NCI-H82 (cell line): ENCODE results near the gene LARGE1.

Source experiments
- DNase-seq: peaks from one replicate; lab custom pipeline; 2025; lab: John Stamatoyannopoulos, UW

Gene LARGE1

DNA sequence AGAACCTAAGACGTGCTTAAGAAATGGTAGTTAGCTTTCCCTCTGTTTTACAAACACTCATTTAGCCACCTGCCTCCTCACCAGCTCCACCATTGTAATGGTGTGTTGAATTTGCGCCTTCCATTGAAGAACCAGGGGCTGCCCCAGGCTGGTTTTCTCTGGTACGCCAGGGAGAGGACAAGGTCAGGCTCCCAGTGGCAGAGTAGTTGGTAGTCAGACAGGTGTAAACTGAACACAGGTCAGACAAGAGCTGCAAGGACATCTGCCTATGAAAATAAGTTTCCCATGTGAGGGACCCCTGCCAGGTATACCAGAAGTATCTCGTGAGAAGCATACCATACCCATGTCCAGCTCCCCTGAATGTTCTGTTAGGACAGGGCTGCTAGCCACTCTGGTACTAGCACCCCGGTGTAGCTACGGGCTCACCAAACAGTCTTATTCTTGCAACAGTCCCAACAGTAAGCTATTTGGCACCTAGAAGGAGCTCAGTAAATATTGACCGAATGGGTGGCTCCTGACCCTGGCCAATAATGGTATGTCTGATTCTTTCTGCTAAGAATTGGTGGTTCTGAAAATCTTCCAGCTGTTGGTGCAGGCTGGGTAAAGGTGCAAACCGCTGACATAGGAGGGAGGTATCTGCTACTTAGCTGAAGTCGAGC lies 359.0 kb downstream of the LARGE1 start:
- DNase-seq = no peak

DNA sequence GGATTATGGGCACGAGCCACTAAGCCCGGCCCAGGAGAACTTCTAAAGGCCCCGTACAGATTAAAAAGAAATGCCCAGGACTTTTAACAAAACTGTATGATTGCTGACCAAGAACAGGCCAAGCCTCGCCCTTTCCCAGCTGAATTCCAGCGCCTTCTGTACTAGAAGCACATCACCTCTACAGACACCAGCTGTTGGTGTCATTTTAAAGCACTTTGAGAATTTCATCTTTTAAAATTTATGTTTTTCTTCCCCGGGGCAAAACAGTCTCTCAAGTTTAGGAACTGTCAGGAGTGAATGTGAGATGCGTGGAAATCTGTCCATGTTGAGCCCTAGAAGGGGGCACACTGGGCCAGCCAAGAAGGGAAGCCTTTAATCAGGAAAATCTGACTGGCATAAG lies 362.4 kb downstream of the LARGE1 start:
- no peak for DNase-seq

DNA sequence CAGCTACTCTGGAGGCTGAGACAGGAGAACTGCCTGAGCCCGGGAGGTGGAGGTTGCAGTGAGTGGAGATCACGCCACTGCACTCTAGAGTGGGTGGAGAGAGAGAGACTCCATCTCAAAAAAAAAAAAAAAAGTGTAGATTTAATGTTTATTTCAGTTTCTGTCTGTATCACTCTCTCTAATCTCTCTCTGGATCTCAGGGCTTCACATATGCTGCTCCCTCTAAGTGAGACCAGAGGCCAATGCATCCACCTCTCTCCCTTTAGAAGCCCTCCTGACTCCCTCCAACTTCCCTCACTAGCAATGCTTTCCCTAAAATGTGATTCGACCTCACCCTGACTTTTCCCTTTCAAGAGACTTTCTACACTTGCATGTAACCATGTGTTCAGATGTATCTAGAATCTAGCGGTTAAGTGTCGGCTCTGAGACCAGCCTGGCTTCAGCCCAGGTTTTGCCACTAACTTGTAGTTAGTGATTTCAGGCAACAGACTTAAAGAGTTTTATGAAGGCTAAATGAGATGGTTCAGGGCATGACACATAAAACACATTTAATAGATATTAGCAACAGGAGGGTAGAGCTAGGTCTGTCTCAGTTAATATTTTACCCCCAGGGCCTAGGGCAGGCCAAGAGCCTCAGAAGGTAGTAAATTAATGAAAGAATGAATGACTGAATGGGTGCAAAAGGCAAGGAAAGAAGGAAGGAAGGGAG lies 364.3 kb downstream of the LARGE1 start:
- DNase-seq = no peak

DNA sequence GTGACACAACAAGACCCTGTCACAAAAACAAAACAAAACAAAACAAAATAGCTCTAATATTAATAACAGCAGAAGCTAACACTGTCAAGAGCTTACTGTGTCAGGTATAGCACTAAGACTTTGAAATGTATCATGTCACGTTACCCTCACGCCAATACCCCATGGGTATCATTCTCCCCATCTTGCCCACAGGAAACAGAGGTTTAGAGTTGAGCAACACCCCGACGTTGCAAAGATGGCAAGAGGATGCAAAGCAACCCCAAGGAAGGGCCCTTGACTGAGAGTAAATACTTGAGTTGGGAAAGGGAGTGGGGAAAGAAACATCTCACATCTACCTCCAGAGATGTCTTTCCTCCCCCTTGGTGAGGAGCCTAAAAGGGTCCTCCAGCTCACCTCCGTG lies 366.8 kb downstream of the LARGE1 start:
- DNase-seq = no peak

DNA sequence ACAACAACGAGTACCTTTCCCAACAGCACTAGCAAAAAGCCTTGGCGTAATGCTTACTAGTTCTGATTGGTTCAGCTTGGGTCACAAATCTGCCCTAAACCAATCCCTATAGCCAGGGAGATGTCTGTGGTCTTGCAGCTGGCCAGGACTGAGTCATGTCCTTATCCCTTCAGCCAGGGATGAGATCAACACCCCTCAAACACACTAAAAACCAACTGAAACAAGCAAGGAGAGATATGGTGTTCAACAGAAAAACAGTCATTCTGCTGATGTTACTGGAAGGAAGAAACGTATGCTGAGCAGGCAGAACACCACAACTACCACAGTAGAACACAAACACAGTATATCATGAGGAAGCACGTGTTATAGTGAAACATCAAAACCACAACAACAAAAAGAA lies 375.6 kb downstream of the LARGE1 start:
- no peak for DNase-seq

DNA sequence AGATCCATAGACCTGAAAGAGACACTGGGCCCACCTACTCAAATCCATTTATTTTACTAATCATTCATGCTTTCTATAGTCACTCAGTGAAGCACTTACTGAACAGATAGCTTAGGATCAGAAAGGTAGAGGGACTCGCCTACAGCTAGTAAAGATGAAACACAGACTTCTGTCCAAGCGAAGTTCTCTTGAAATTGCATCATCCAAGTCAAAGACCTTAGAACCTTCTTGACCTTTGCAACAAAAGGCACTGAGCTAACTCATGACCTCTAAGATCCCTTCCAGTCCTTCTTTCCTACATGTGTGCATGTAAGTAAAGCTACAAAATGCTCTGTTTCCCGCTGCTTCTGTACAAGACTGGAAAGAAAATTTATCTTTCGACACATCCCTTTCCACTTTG lies 377.6 kb downstream of the LARGE1 start:
- DNase-seq = no peak

DNA sequence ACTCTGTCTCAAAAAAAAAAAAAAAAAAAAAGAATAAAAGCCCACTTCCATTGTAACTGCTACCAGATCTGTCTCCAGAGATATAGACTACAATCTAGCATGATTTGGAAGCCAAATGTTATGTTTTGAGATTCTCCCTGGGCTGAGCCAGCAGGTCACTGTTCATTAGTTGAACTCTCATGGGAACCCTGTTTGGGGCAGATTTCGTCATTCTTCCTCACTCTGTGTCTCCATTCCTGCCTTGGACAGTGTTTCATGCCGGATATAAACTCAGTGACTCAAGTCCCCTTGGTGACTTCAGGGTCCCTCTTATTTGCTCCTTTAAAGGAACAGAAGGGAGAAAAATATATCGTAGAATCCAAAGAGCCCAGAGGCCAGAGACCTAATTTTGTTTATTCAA lies 378.1 kb downstream of the LARGE1 start:
- DNase-seq = no peak

DNA sequence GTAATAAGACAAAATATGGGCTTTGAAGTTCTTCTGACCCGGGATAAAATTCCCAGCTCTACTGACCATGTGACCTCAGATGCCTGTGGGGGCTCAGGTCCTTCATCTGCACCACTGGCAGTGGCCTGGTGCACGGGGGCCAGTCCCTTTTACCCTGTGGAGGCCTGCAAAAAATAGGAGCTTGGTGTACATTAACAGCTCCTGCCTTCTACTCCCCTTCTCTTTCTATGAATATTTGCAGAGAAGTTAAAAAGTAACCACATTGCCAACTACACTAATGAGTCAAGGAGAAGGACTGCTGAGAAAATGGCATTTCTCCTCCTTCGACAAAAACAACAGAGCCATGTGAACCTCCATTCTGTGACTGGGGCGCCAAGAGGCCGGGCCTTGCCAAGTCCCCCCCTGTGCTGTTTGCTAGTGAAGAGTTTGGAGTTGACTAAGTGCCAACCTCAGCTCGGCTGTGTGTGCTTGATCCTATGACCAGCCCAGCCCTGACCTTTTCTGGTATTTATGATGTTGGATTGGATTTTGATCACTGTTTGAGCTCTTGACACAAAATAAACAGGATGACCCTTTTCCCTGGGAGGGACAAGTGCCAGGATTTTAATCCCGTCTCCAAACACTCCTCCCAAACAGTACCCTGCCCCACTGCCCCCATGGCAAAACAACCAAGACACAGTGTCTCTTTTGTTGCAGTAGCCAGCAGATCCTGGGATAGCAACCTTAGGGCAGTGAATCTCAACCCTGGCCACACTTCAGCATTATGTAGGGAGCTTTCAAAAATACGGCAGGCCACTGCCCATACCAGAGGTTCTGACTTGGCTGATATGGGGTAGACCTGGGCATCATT lies 380.1 kb downstream of the LARGE1 start:
- no peak for DNase-seq

DNA sequence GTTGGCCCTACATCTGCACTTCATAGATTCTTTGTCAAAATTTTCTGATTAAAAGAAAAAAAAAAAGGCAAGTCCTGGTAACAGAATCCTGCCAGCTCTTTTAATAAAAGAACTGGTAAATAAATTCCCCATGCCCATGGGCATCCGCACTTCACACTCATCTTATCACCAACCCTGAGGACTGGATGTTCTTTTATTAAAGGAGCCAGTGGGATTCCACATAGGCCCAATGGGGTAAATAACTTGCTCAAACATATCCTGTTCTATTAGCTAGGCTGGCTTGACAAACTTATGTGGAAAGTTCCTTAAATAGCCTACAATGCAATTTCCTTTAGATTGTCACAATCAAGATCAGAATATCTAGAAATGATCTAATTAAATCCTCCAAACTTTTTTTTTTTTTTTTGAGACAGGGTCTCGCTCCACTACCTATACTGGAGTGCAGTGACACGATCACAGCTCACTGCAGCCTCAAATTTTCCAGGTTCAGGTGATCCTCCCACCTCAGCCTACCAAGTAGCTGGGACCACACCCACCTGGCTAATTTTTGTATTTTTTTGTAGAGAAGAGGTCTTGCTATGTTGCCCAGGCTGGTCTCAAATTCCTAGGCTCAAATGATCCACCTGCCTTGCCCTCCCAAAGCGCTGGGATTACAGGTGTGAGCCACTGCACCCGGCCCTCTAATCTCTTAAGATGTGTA lies 380.9 kb downstream of the LARGE1 start:
- DNase-seq = no peak

DNA sequence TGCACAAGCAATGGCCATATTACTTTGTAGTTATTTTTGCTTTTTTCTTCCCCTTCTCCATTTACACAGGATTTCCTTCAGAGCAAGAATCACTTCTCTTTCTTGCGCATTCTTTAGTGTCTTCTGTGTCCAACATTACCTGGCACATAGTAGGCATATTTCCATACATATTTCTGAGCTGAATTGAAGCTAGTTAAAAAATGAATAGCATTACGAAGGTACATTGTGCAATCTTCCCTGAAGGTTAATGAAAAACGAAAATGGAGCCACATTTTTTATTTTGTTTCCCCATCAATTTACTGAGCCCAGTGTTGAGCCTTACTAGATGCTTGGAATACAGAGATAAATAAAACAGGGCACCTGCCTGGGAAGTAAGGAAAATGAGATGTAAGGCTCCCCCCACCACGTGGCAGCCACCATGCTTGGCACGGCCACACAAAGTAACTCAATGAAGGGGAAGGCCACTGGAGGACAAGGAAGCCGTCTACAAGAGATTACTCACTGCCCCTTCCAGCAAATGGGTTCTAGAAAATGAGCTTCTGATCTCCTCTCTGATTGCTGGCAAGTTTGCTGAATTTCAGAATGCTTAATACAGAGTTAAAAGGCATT lies 381.9 kb downstream of the LARGE1 start:
- DNase-seq = no peak

DNA sequence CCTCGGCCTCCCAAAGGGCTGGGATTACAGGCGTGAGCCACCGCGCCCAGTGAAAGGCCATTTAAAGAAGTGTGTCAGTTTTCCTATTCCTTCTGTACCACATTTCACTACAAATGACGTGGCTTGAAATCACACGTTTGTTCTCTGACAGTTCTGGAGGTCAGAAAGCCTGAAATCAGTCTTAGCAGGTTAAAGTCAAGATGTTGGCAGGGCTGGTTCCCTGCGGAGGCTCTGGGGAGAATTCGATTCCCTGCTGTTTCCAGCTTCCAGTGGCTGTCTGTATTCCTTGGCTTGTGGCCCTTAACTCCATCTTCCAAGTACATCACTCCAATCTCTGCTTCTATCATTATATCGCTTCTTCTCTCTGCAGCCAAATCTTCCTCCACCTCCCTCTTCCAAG lies 383.2 kb downstream of the LARGE1 start:
- DNase-seq = no peak

DNA sequence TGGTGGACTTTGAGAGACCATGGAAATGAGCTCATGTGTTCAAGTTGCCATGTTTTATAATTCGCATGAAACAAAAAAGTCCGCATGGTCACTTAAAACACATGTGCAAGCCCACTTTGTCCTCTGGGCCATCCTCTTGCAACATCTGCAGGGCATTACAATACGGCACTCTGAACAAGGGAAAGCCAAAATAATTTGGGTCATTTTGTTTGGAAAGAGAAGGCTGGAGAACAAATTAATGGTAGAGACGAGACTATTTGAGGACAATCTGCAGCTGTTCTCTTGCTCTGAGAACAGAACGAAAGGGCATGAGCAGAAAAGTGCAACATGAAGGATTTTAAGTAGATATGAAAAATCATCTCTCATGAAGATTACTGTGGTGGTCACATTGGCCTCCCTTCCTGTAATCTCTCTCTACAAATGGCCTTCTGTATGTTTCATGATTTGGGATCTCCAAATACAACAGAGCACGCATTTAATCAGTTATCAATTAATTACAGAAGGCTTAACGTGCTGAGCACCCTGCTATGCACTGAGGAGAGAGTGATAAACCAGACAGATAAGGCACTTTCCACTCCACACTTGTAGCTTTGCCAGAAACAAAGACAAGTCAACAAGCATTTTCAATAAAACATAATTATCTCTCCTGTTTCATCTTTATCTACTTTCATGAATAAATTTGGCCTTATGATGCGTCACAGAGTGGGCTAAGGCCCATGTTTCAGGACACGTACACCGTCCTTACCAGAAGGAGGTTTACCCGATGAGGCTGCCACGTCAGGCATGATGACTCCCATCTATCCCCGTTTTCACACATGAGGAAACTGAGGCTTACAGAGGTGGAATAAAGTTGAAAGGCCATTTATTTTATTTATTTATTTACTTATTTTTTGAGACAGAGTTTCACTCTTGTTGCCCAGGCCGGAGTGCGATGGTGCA lies 384.1 kb downstream of the LARGE1 start:
- DNase-seq = no peak

DNA sequence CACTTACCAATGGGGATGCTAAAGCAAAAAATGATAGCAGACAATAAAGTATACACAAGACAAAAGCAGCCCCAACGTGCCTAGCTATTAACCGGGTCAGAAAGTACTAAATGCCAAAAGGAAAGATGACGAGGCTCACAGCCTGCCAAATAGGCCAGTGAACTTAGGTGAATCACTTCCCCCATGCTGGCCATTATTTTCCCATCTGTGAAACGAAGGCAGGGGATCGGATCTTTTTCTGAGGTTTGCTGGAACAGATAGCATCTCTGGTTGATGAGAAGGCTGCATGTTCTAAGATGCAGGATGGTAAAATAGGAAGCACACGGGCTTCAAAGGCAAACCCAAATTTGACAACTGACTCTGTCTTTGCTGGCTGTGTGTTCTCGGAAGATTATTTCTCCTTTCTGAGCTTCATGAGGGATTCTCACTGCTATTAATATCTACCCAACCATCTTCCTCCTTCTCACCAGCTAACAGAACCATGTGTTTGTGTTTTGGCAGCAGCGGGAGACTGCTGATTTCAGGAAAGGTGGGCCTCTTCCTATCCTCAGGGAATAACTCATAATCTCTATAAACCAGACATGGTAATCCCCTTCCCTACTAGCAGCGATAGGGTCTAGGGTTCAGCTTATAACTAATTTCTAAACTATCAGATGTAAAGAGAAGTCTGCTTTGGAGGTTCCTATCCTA lies 390.7 kb downstream of the LARGE1 start:
- no peak for DNase-seq

DNA sequence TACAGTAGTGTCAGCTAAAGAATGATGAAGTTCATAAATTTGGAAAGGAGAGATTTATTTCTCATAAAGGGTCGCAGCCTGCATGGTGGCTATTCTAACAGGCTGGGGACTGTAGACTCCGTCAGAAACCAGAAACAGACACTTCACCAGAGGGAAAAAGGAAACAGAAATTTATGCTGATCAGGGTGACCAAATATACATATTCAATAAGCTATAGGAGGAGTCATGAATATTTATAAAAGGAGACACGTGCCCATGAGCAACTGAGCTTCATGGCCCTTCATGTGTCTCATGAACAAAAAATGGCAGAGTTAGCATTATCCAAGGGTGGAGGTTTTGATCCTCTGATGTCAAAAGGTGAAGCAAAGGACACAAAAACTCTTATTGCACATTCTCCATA lies 392.1 kb downstream of the LARGE1 start:
- no peak for DNase-seq

DNA sequence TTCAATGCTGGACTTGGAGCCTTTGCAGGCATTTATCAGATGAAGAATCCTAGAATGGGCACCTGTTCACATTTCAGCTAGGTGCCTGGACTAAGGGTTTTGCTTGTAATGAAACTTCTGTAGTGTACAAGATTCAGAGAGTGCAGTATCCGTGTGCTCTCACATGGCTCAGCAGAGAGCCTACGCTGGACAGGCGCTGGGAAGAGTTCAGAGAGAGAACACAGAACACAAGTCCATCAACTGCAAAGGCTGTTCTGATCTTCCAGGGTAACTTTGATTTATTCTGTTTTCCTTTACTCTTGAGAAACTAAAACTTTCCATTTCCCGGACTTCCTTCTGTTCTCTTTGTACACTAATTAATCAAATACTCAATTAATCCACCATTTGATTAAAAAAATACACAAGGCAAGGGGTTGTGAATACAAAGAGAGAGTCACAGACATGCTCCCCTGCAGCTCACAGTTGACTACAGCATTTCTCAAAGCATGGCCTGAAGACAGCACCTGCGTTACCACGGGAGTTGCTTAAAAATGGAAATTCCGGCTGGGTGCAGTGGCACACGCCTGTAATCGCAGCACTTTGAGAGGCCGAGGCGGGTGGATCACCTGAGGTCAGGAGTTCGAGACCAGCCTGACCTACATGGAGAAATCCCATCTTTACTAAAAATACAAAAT lies 393.7 kb downstream of the LARGE1 start:
- DNase-seq = no peak

DNA sequence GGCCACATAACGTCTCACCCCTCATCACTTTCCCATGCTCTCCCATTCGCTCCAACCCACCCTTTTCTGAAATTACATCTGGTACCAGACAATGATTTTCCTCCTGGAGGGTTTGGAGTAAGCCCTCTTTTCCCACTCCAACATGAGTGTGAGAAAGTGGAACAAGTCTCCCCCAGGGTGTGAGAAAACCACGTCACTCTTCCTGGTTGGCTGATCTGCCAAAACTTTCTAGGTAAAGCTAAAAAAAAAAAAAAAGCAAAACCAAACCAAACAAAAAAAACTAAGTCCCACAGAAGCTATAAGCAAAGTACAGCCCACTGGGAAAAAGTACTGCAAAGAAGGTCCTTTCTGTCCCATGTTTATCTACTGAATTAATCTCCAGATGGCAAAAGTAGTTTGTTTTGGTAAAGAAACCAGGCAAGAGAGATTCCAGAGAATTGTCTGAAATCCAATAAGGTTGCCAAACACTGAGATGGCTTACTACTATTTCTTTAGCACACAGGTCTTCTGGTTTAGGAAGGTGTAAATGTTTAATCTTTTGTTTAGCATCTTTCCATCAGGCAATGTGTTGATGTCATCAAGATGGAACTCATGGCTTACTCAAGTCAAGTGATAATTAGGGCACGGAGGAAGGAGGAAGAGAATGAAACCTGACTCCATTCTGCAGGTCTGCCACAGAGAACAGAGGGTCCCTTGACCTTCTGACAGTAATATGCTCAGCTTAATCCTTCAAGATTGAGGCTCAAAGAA lies 395.6 kb downstream of the LARGE1 start:
- DNase-seq = peak; percentile 50

DNA sequence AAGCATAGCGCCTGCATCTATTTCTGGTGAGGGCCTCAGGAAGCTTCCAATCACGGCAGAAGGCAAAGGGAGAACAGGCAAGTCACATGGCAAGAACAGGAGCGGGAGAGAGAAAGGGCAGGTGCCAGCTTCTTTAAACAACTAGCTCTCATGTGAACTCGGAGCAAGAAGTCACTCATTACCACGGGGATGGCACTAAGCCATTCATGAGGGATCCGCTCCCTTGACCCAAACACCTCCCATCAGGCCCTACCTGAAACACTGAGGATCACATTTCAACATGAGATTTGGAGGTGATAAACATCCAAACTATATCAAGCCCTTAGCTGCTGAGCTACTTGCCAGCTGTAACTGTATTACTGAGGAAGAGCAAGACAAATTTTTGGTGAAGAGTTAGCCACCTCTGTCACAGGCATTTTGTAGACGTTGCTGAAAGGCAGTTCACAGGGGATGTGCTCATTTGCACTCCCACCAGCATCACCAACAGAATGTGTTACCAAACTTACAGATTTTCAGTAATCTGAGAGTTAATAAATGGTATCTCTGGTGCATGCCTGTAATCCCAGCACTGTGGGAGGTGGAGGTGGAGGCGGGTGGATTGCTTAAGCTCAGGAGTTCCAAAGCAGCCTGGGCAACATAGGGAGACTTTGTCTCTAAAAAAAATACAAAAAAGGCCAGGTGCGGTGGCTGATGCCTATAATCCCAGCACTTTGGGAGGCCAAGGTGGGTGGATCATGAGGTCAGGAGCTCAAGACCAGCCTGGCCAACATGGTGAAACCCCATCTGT lies 398.2 kb downstream of the LARGE1 start:
- no peak for DNase-seq
